H1 (cell line): ENCODE measurements around the gene SLC25A21. TPM values are rescaled to one million over a fixed set of nuclear protein-coding genes. Genes with fewer than 3 reads are reported as not detected.

Experiments used
- CTCF ChIA-PET: fragments of 300-600 bp; sonication (Branson Sonifier 250); formaldehyde crosslinking; loops from one replicate; lab custom pipeline; 2021; ENCODE audit not compliant: partially characterized antibody; lab: Charles Lee
- POLR2A ChIA-PET: fragments of 300-600 bp; sonication (Branson Sonifier 250); formaldehyde crosslinking; loops from one replicate; lab custom pipeline; 2021; ENCODE audit warnings: inconsistent platforms; ENCODE audit not compliant: partially characterized antibody; lab: Charles Lee
- DNase-seq, 2 experiments: peaks; one replicate each; pipeline versions ENCODE4 v3.0.0 to v3.0.0-alpha.2; 2010 to 2022; ENCODE audit warnings: low spot score in 2 of 2, low read depth in 1 of 2, mixed read lengths in 1 of 2
- FAIRE-seq: peaks from 2 replicates; lab custom pipeline; 2011; peaks lifted over from hg19 to GRCh38; lab: Jason Lieb, UNC
- H2AFZ ChIP-seq: 2 replicates; pipeline ENCODE4 v1.8.1; 2012; ENCODE audit warnings: low read length, inconsistent platforms
- H2AK5ac ChIP-seq: 2 replicates; pipeline ENCODE4 v1.6.1; 2013; ENCODE audit warnings: low read depth, low read length
- H2BK120ac ChIP-seq: replicated peaks from 2 replicates; pipeline ENCODE3; 2013; ENCODE audit warnings: low read depth, low read length, inconsistent platforms
- H2BK12ac ChIP-seq: 2 replicates; pipeline ENCODE4 v1.6.1; 2013; ENCODE audit warnings: low read depth, low read length
- H2BK15ac ChIP-seq: 2 replicates; pipeline ENCODE4 v1.6.1; 2013; ENCODE audit warnings: low read length
- H2BK20ac ChIP-seq: 2 replicates; pipeline ENCODE4 v1.6.1; 2013; ENCODE audit warnings: low read length
- H2BK5ac ChIP-seq: 2 replicates; pipeline ENCODE4 v1.6.1; 2013; ENCODE audit warnings: low read depth, low read length
- H3K14ac ChIP-seq: 2 replicates; pipeline ENCODE4 v1.6.1; 2013; ENCODE audit warnings: inconsistent platforms; ENCODE audit not compliant: insufficient read length
- H3K18ac ChIP-seq: 2 replicates; pipeline ENCODE4 v1.6.1; 2013; ENCODE audit warnings: low read length; ENCODE audit errors: extremely low read depth
- H3K23ac ChIP-seq: 2 replicates; pipeline ENCODE4 v1.6.1; 2013; ENCODE audit warnings: inconsistent platforms; ENCODE audit not compliant: insufficient read length
- H3K23me2 ChIP-seq: 2 replicates; pipeline ENCODE4 v1.6.1; 2013; ENCODE audit warnings: low read depth, low read length
- H3K27ac ChIP-seq: 2 replicates; pipeline ENCODE4 v1.6.1; 2011; ENCODE audit warnings: low read depth, low read length, inconsistent platforms
- H3K27me3 ChIP-seq, 4 experiments: replicated peaks in 1 of 4; 1 replicate in 1 of 4; 2 replicates in 3 of 4; pipeline versions ENCODE4 v1.6.1 to v1.8.1; 2011 to 2013; ENCODE audit warnings: low read length in 3 of 4, mild to moderate bottlenecking in 3 of 4, inconsistent platforms in 2 of 4, mixed read lengths in 2 of 4, moderate library complexity in 1 of 4; ENCODE audit not compliant: control insufficient read depth in 3 of 4, insufficient read depth in 3 of 4; ENCODE audit errors: extremely low read depth in 1 of 4
- H3K36me3 ChIP-seq, 4 experiments: 2 replicates each; pipeline versions ENCODE4 v1.6.1 to v1.8.1; 2011 to 2013; ENCODE audit warnings: mild to moderate bottlenecking in 4 of 4, low read length in 3 of 4, moderate library complexity in 2 of 4, control low read depth in 1 of 4, inconsistent platforms in 1 of 4; ENCODE audit not compliant: insufficient read depth in 4 of 4, control insufficient read depth in 2 of 4
- H3K4ac ChIP-seq: replicated peaks from 2 replicates; pipeline ENCODE3; 2013; ENCODE audit warnings: low read length, low read depth, mixed read lengths, inconsistent platforms; ENCODE audit not compliant: insufficient read length
- H3K4me1 ChIP-seq, 4 experiments: replicated peaks in 1 of 4; 1 replicate in 1 of 4; 2 replicates in 3 of 4; pipeline versions ENCODE4 v1.6.1 to v1.8.1; 2011 to 2013; ENCODE audit warnings: low read length in 3 of 4, inconsistent platforms in 2 of 4, mixed read lengths in 1 of 4; ENCODE audit not compliant: insufficient read depth in 4 of 4, control insufficient read depth in 3 of 4
- H3K4me2 ChIP-seq, 2 experiments: 2 replicates each; pipeline versions ENCODE4 v1.6.1 to v1.8.1; 2011 to 2013; ENCODE audit warnings: low read depth in 2 of 2, low read length in 2 of 2, control low read depth in 1 of 2, inconsistent platforms in 1 of 2, mild to moderate bottlenecking in 1 of 2; ENCODE audit not compliant: insufficient read depth in 1 of 2
- H3K4me3 ChIP-seq, 4 experiments: fragments of 200-600, 300-600 bp in 1 of 4; sonication (generic), shearing (Covaris generic), sonication (Bioruptor Twin) in 1 of 4; 2 replicates each; pipeline versions ENCODE4 v1.5.1 to v1.8.1; 2011 to 2016; ENCODE audit warnings: low read length in 4 of 4, low read depth in 3 of 4, control low read depth in 2 of 4, inconsistent platforms in 2 of 4, mild to moderate bottlenecking in 2 of 4, mixed read lengths in 1 of 4, moderate library complexity in 1 of 4; ENCODE audit not compliant: insufficient read depth in 2 of 4; ENCODE audit errors: extremely low read depth in 1 of 4
- H3K56ac ChIP-seq: replicated peaks from 2 replicates; pipeline ENCODE3; 2013; ENCODE audit warnings: low read depth, mild to moderate bottlenecking, mixed read lengths, low read length, inconsistent platforms; ENCODE audit not compliant: insufficient read length
- H3K79me1 ChIP-seq: 2 replicates; pipeline ENCODE4 v1.6.1; 2013; ENCODE audit warnings: low read depth, low read length, control low read depth
- H3K79me2 ChIP-seq, 2 experiments: 2 replicates each; pipeline versions ENCODE4 v1.6.1 to v1.8.1; 2012 to 2013; ENCODE audit warnings: low read length in 2 of 2, mild to moderate bottlenecking in 2 of 2, inconsistent platforms in 1 of 2; ENCODE audit not compliant: insufficient read depth in 2 of 2, control insufficient read depth in 1 of 2
- H3K9ac ChIP-seq, 4 experiments: replicated peaks in 1 of 4; 1 replicate in 1 of 4; 2 replicates in 3 of 4; pipeline versions ENCODE4 v1.6.1 to v1.8.1; 2011 to 2013; ENCODE audit warnings: low read depth in 3 of 4, low read length in 3 of 4, control low read depth in 2 of 4, mild to moderate bottlenecking in 2 of 4, moderate library complexity in 2 of 4, inconsistent platforms in 1 of 4; ENCODE audit errors: extremely low read depth in 1 of 4
- H3K9me3 ChIP-seq, 2 experiments: 2 replicates each; pipeline versions ENCODE4 v1.6.1 to v1.8.1; 2012 to 2013; ENCODE audit warnings: mild to moderate bottlenecking in 2 of 2, moderate library complexity in 2 of 2, control low read depth in 1 of 2, inconsistent platforms in 1 of 2, low read depth in 1 of 2, low read length in 1 of 2, mixed read lengths in 1 of 2; ENCODE audit not compliant: insufficient read depth in 2 of 2
- H4K20me1 ChIP-seq, 2 experiments: replicated peaks in 1 of 2; 2 replicates each; pipeline versions ENCODE3 to v1.8.1; 2011 to 2013; ENCODE audit warnings: inconsistent platforms in 2 of 2, low read length in 2 of 2, mild to moderate bottlenecking in 1 of 2; ENCODE audit not compliant: insufficient read depth in 2 of 2, control insufficient read depth in 1 of 2
- H4K5ac ChIP-seq: 2 replicates; pipeline ENCODE4 v1.6.1; 2013; ENCODE audit warnings: low read length, low read depth, mixed read lengths, inconsistent platforms; ENCODE audit not compliant: insufficient read length
- H4K8ac ChIP-seq: 2 replicates; pipeline ENCODE4 v1.8.0; 2013; ENCODE audit warnings: mild to moderate bottlenecking, moderate library complexity, low read length, inconsistent platforms; ENCODE audit not compliant: insufficient read depth; ENCODE audit errors: extremely low read depth
- H4K91ac ChIP-seq: replicated peaks from 2 replicates; pipeline ENCODE3; 2013; ENCODE audit warnings: low read length, mixed read lengths, inconsistent platforms; ENCODE audit not compliant: insufficient read length
- ASH2L ChIP-seq: fragments of 200-600, 300-600 bp; sonication (generic); IDR thresholded peaks from one replicate; pipeline ENCODE4 v1.7.1; 2017; ENCODE audit warnings: low read length
- BACH1 ChIP-seq: IDR thresholded peaks from 2 replicates; pipeline ENCODE4 v1.6.1; 2012; ENCODE audit warnings: low read length, improper control_type of control experiment
- BCL11A ChIP-seq, 2 experiments: IDR thresholded peaks; one replicate each; pipeline ENCODE4 v1.6.1; 2011; ENCODE audit warnings: low read depth in 2 of 2, low read length in 2 of 2, mild to moderate bottlenecking in 2 of 2
- CBX8 ChIP-seq: fragments of 300-800, 300-1000 bp; sonication (generic); IDR thresholded peaks from 2 replicates; pipeline ENCODE4 v1.7.1; 2016; ENCODE audit warnings: low read depth, low read length, borderline replicate concordance
- EGR1 ChIP-seq: IDR thresholded peaks from 2 replicates; pipeline ENCODE4 v1.6.1; 2011; ENCODE audit warnings: low read depth, low read length, borderline replicate concordance
- EZH2 ChIP-seq: fragments of 200-600 bp; sonication (generic); IDR thresholded peaks from 2 replicates; pipeline ENCODE4 v1.7.1; 2012; ENCODE audit warnings: low read depth, mild to moderate bottlenecking, moderate library complexity, low read length, inconsistent platforms; ENCODE audit not compliant: severe bottlenecking
- FOSL1 ChIP-seq: IDR thresholded peaks from 2 replicates; pipeline ENCODE4 v1.6.1; 2011; ENCODE audit warnings: mild to moderate bottlenecking, low read depth, low read length, moderate library complexity; ENCODE audit not compliant: insufficient read depth
- HDAC6 ChIP-seq: IDR thresholded peaks from one replicate; pipeline ENCODE4 v1.7.1; 2012; ENCODE audit warnings: low read depth, mild to moderate bottlenecking, inconsistent platforms, low read length, moderate library complexity
- JUN ChIP-seq: IDR thresholded peaks from 2 replicates; pipeline ENCODE4 v1.6.1; 2011; ENCODE audit warnings: low read depth, mild to moderate bottlenecking, improper control_type of control experiment, low read length
- JUND ChIP-seq: IDR thresholded peaks from 2 replicates; pipeline ENCODE4 v1.6.1; 2011; ENCODE audit warnings: mild to moderate bottlenecking, improper control_type of control experiment, low read length
- SP2 ChIP-seq: IDR thresholded peaks from 2 replicates; pipeline ENCODE4 v1.6.1; 2012; ENCODE audit warnings: mild to moderate bottlenecking, low read length, inconsistent platforms
- TAF7 ChIP-seq: optimal IDR thresholded peaks from 2 replicates; pipeline ENCODE3; 2011; ENCODE audit warnings: low read depth, mild to moderate bottlenecking, inconsistent platforms, low read length, moderate library complexity, borderline replicate concordance
- TBP ChIP-seq: IDR thresholded peaks from 2 replicates; pipeline ENCODE4 v1.6.1; 2011; ENCODE audit warnings: low read depth, low read length, improper control_type of control experiment
- TEAD4 ChIP-seq: IDR thresholded peaks from 2 replicates; pipeline ENCODE4 v1.6.1; 2012; ENCODE audit warnings: low read depth, low read length, inconsistent platforms, mixed read lengths
- WGBS, 2 experiments: shearing (Covaris generic) in 1 of 2; methylation state at CpG; one replicate each; pipeline versions ENCODE4 v1.1.6 to v1.1.7; 2013 to 2015; ENCODE audit warnings: low lambda C conversion rate in 2 of 2, mixed read lengths in 2 of 2, inconsistent platforms in 1 of 2, low coverage in 1 of 2, missing lambda C conversion rate in 1 of 2; ENCODE audit not compliant: insufficient replicate concordance in 2 of 2, insufficient coverage in 1 of 2, insufficient read length in 1 of 2; ENCODE audit errors: extremely low coverage in 1 of 2, missing lambda C conversion rate in 1 of 2; 5-methylcytosine and 5-hydroxymethylcytosine counted together
- polyA plus RNA-seq, 7 experiments: library from polyadenylated mRNA; depleted of rRNA in 3 of 7; stranded (reverse) in 5 of 7; unstranded in 2 of 7; fragments of >200 nt in 5 of 7; fragments of 200-250 nt in 2 of 7; gene quantifications; 1 replicate in 5 of 7; 2 replicates in 1 of 7; 4 replicates in 1 of 7; pipeline versions ENCODE4 v1.2.1 to v1.2.3, GENCODE V29; 2011 to 2013; ENCODE audit warnings: missing spikeins in 2 of 7, mixed read lengths in 2 of 7
- total RNA-seq: library from RNA; stranded (reverse); fragmentation: NEBNext Ultra II Directional; extraction: Animal tissue kit (Norgen Biotek cat#: 25700); gene quantifications from 2 replicates; pipeline ENCODE4 v1.2.1, GENCODE V29; 2021
- TF ChIP-seq, protein P1 (sequence below): IDR thresholded peaks from 2 replicates; pipeline ENCODE4 v1.6.1; 2012; ENCODE audit warnings: inconsistent platforms

SLC25A21 gene
- total and polyA plus RNA-seq, 2 of the 8 experiments (the other 6 are each of a cell fraction or from before 2014, with no cell fraction given), result 6.9 to 15.7 TPM

- CTCF ChIA-PET, result interaction anchor here (3.5 kb wide), 1 partner anchor 16 kb away, joined by 15 read pairs; no protein-coding TSS in a partner anchor
- TF ChIP-seq ASH2L (no peak), BCL11A (IDR thresholded peaks at IDR 0.05; ENCODE audit: low read depth in 2 of 2, low read length in 2 of 2) (no peak), FOSL1 (no peak), EZH2 (no peak), SP2 (no peak), HDAC6 (no peak), TBP (no peak), JUN (no peak), TEAD4 (no peak), BACH1 (no peak), CBX8 (no peak), EGR1 (no peak), JUND (no peak), TAF7 (no peak)
- TF ChIP-seq, protein P1, sequence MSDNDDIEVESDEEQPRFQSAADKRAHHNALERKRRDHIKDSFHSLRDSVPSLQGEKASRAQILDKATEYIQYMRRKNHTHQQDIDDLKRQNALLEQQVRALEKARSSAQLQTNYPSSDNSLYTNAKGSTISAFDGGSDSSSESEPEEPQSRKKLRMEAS, result no peak
These were observed 6.6 kb downstream of the SLC25A21 start for GRCh38 chr14:37165794-37166193.

More at GRCh38 chr14:37165794-37166193, 6.6 kb downstream of the SLC25A21 start:
- no peak overlapping the region for H3K18ac ChIP-seq
- H2BK15ac ChIP-seq, result no peak overlapping the region
- H3K4ac ChIP-seq, result no peak overlapping the region
- H2BK120ac ChIP-seq, result no peak overlapping the region
- no peaks in the 10 kb centered on the region for H3K27me3 ChIP-seq
- DNase-seq (no peak), FAIRE-seq (no peak)
- H4K91ac ChIP-seq, result no peak overlapping the region
- H3K36me3 ChIP-seq, result no peaks in the 10 kb centered on the region; a peak in 1 of 8 replicates
- no peak overlapping the region for H3K9ac ChIP-seq
- H4K20me1 ChIP-seq, result no peaks in the 10 kb centered on the region
- no peak overlapping the region for H2AFZ ChIP-seq
- H3K79me2 ChIP-seq, result peaks cover 0 to 7% of the 10 kb centered on the region in 2 experiments; a peak in 2 of 4 replicates
- H2AK5ac ChIP-seq, result no peak overlapping the region
- no peak overlapping the region for H4K5ac ChIP-seq
- peaks cover 4 to 17% (median 12%) of the 10 kb centered on the region in 4 experiments; a peak in 5 of 7 replicates for H3K4me1 ChIP-seq
- no peak overlapping the region for H3K56ac ChIP-seq
- H3K4me3 ChIP-seq, result no peak overlapping the region
- 0 out of 2 replicates have a peak overlapping the region, but pooled peaks have one; percentile 4 for H3K27ac ChIP-seq
- no peaks in the 10 kb centered on the region for H3K9me3 ChIP-seq
- no peak overlapping the region for H2BK5ac ChIP-seq
- no peak overlapping the region for H4K8ac ChIP-seq
- no peak overlapping the region for H3K14ac ChIP-seq
- 92% methylated on average over 3 of the region's 3 CpGs; no CpG with 5 or more reads in 1 of the 2 experiments for WGBS, 2 experiments
- no peak overlapping the region for H3K23ac ChIP-seq
- H2BK20ac ChIP-seq, result no peak overlapping the region
- no peaks in the 10 kb centered on the region for H3K79me1 ChIP-seq
- H3K23me2 ChIP-seq, result no peaks in the 10 kb centered on the region
- no peak overlapping the region for H3K4me2 ChIP-seq
- POLR2A ChIA-PET, result interaction anchor here (0.9 kb wide), 1 partner anchor 14 kb away, joined by 3 read pairs; no protein-coding TSS in a partner anchor
- H2BK12ac ChIP-seq, result peak overlapping the region; percentile 40; the same call in 1 of the 2 replicates
